NT2/D1 (cell line): ENCODE data around the gene RBMXL2.

Experiments
- DNase-seq: peaks from one replicate; pipeline ENCODE4 v3.0.0-alpha.2; 2011; ENCODE audit warnings: low read depth, low spot score
- H3K27me3 ChIP-seq: 2 replicates; pipeline ENCODE4 v1.6.0; 2011; ENCODE audit warnings: mild to moderate bottlenecking; ENCODE audit not compliant: insufficient read length, insufficient read depth
- H3K36me3 ChIP-seq: 2 replicates; pipeline ENCODE4 v1.6.1; 2011; ENCODE audit warnings: mild to moderate bottlenecking, low read length, mixed read lengths; ENCODE audit not compliant: insufficient read depth, insufficient read length
- H3K4me1 ChIP-seq: 2 replicates; pipeline ENCODE4 v1.5.1; 2011; ENCODE audit not compliant: insufficient read depth, insufficient read length
- H3K4me3 ChIP-seq: 2 replicates; pipeline ENCODE4 v1.5.1; 2011; ENCODE audit warnings: low read depth; ENCODE audit not compliant: insufficient read length
- H3K9ac ChIP-seq: 2 replicates; pipeline ENCODE4 v1.6.0; 2011; ENCODE audit warnings: low read depth; ENCODE audit not compliant: insufficient read length
- H3K9me3 ChIP-seq: 2 replicates; pipeline ENCODE4 v1.5.1; 2011; ENCODE audit warnings: mild to moderate bottlenecking, low read length; ENCODE audit not compliant: insufficient read depth
- SUZ12 ChIP-seq: IDR thresholded peaks from 2 replicates; pipeline ENCODE4 v1.6.1; 2011; ENCODE audit not compliant: insufficient read length, insufficient read depth; ENCODE audit errors: extremely low read depth
- YY1 ChIP-seq: IDR thresholded peaks from 2 replicates; pipeline ENCODE4 v1.6.1; 2011; ENCODE audit not compliant: insufficient read length, insufficient read depth
- ZNF274 ChIP-seq: IDR thresholded peaks from 2 replicates; pipeline ENCODE4 v1.6.1; 2011; ENCODE audit warnings: mild to moderate bottlenecking, low read depth, low read length

RBMXL2 gene

GRCh38 chr11:7072401-7073028, 16.3 kb upstream of the RBMXL2 start:
- Histone ChIP-seq H3K9me3 (no peaks in the 10 kb centered on the region), H3K4me1 (no peaks in the 10 kb centered on the region), H3K4me3 (no peak overlapping the region), H3K9ac (no peak overlapping the region), H3K27me3 (no peaks in the 10 kb centered on the region), H3K36me3 (no peaks in the 10 kb centered on the region)
- TF ChIP-seq SUZ12 = no peak
- TF ChIP-seq ZNF274 = no peak
- TF ChIP-seq YY1 = no peak
- DNase-seq = no peak

- no peak for TF ChIP-seq SUZ12
- TF ChIP-seq YY1 = no peak
- no peak for TF ChIP-seq ZNF274
- DNase-seq = peak; percentile 5
- Histone ChIP-seq H3K27me3 (no peaks in the 10 kb centered on the region), H3K4me1 (no peaks in the 10 kb centered on the region), H3K9ac (no peak overlapping the region), H3K4me3 (no peak overlapping the region), H3K36me3 (no peaks in the 10 kb centered on the region), H3K9me3 (peaks cover 18% of the 10 kb centered on the region; the same call in 1 of the 2 replicates)
Observed at GRCh38 chr11:7077101-7077500, 11.7 kb upstream of the RBMXL2 start.

- no peaks in the 10 kb centered on the region for H3K36me3 ChIP-seq
- no peak for TF ChIP-seq ZNF274
Observed at GRCh38 chr11:7079545-7080135, 9.2 kb upstream of the RBMXL2 start.

GRCh38 chr11:7080900-7081299, 7.9 kb upstream of the RBMXL2 start:
- no peaks in the 10 kb centered on the region for H3K27me3 ChIP-seq
- TF ChIP-seq YY1 (no peak), ZNF274 (no peak), SUZ12 (no peak)

More at GRCh38 chr11:7079545-7080135, 9.2 kb upstream of the RBMXL2 start:
- no peaks in the 10 kb centered on the region for H3K4me1 ChIP-seq
- peaks cover 18% of the 10 kb centered on the region; the same call in 1 of the 2 replicates for H3K9me3 ChIP-seq
- H3K27me3 ChIP-seq = no peaks in the 10 kb centered on the region
- no peak overlapping the region for H3K9ac ChIP-seq
- DNase-seq = no peak
- no peak overlapping the region for H3K4me3 ChIP-seq

GRCh38 chr11:7081441-7081840, 7.4 kb upstream of the RBMXL2 start:
- no peaks in the 10 kb centered on the region for H3K4me1 ChIP-seq
- DNase-seq = no peak
- no peak overlapping the region for H3K9ac ChIP-seq
- H3K9me3 ChIP-seq = peaks cover 18% of the 10 kb centered on the region; the same call in 1 of the 2 replicates
- TF ChIP-seq ZNF274 (no peak), YY1 (no peak), SUZ12 (no peak)
- no peaks in the 10 kb centered on the region for H3K27me3 ChIP-seq
- no peak overlapping the region for H3K4me3 ChIP-seq
- H3K36me3 ChIP-seq = no peaks in the 10 kb centered on the region

More at GRCh38 chr11:7080900-7081299, 7.9 kb upstream of the RBMXL2 start:
- H3K9me3 ChIP-seq = peaks cover 18% of the 10 kb centered on the region; the same call in 1 of the 2 replicates
- H3K36me3 ChIP-seq = no peaks in the 10 kb centered on the region
- DNase-seq = no peak
- no peaks in the 10 kb centered on the region for H3K4me1 ChIP-seq
- no peak overlapping the region for H3K4me3 ChIP-seq
- H3K9ac ChIP-seq = no peak overlapping the region

- H3K27me3 ChIP-seq = no peaks in the 10 kb centered on the region
- no peak overlapping the region for H3K4me3 ChIP-seq
- H3K4me1 ChIP-seq = no peaks in the 10 kb centered on the region
- H3K9me3 ChIP-seq = peaks cover 15% of the 10 kb centered on the region; the same call in 1 of the 2 replicates
- no peak for DNase-seq
- TF ChIP-seq ZNF274 (no peak), YY1 (no peak), SUZ12 (no peak)
- H3K9ac ChIP-seq = no peak overlapping the region
- no peaks in the 10 kb centered on the region for H3K36me3 ChIP-seq
Observed at GRCh38 chr11:7089328-7090251, 792 bp downstream of the RBMXL2 start.

GRCh38 chr11:7098235-7098832, 9.5 kb downstream of the RBMXL2 start:
- TF ChIP-seq ZNF274 (no peak), YY1 (no peak), SUZ12 (no peak)
- no peaks in the 10 kb centered on the region for H3K27me3 ChIP-seq
- H3K9ac ChIP-seq = no peak overlapping the region
- no peak overlapping the region for H3K4me3 ChIP-seq
- peak; percentile 58 for DNase-seq
- H3K36me3 ChIP-seq = no peaks in the 10 kb centered on the region
- H3K4me1 ChIP-seq = no peaks in the 10 kb centered on the region
- H3K9me3 ChIP-seq = no peaks in the 10 kb centered on the region
